OCI-LY3 (cell line): ENCODE measurements around the gene KATNB1.

Experiments
- H2AFZ ChIP-seq: fragments of 200-600, 300-600 bp; shearing (Covaris generic); 2 replicates; pipeline ENCODE4 v1.6.0; 2014; ENCODE audit warnings: antibody characterized with exemption, low read depth, low read length
- H3K27ac ChIP-seq: fragments of 200-600, 300-600 bp; sonication (generic); 2 replicates; pipeline ENCODE4 v1.5.1; 2014; ENCODE audit warnings: mild to moderate bottlenecking, low read length, moderate library complexity, mixed read lengths
- H3K27me3 ChIP-seq: fragments of 200-600, 300-600 bp; sonication (generic); 2 replicates; pipeline ENCODE4 v1.6.1; 2014; ENCODE audit warnings: low read depth, low read length, mixed read lengths
- H3K36me3 ChIP-seq: fragments of 200-600, 300-600 bp; sonication (generic); replicated peaks from 2 replicates; pipeline ENCODE3; 2014; ENCODE audit warnings: low read depth, low read length, mixed read lengths
- H3K4me1 ChIP-seq: fragments of 300-600, 200-600 bp; sonication (generic); 2 replicates; pipeline ENCODE4 v1.6.1; 2014; ENCODE audit warnings: low read length, mixed read lengths
- H3K4me2 ChIP-seq: fragments of 200-600, 300-600 bp; sonication (generic); 2 replicates; pipeline ENCODE4 v1.6.1; 2014; ENCODE audit warnings: low read length, mixed read lengths
- H3K4me3 ChIP-seq: fragments of 300-600, 200-600 bp; sonication (generic); 2 replicates; pipeline ENCODE4 v1.5.1; 2014; ENCODE audit warnings: antibody characterized with exemption, mild to moderate bottlenecking, low read length, moderate library complexity
- H3K79me2 ChIP-seq: fragments of 300-600, 200-600 bp; shearing (Covaris generic); 2 replicates; pipeline ENCODE4 v1.6.1; 2014; ENCODE audit warnings: mild to moderate bottlenecking, low read length, mixed read lengths
- H3K9ac ChIP-seq: fragments of 300-600, 200-600 bp; shearing (Covaris generic); 2 replicates; pipeline ENCODE4 v1.6.0; 2014; ENCODE audit warnings: mild to moderate bottlenecking, low read length, moderate library complexity
- H3K9me3 ChIP-seq: fragments of 200-600, 300-600 bp; shearing (Covaris generic); 2 replicates; pipeline ENCODE4 v1.6.1; 2014; ENCODE audit warnings: low read length, mixed read lengths; ENCODE audit not compliant: insufficient read depth
- H4K20me1 ChIP-seq: fragments of 200-600, 300-600 bp; sonication (generic); 2 replicates; pipeline ENCODE4 v1.6.1; 2016; ENCODE audit warnings: low read length, mixed read lengths; ENCODE audit not compliant: insufficient read depth
- CTCF ChIP-seq: fragments of 200-600, 300-600 bp; sonication (generic); IDR thresholded peaks from 2 replicates; pipeline ENCODE4 v1.5.1; 2014; ENCODE audit warnings: antibody characterized with exemption, low read length, low read depth
- EZH2phosphoT487 ChIP-seq: fragments of 200-600 bp; shearing (Covaris generic); IDR thresholded peaks from 2 replicates; pipeline ENCODE4 v1.6.1; 2018; ENCODE audit warnings: antibody characterized with exemption, mixed run types, low read depth

The KATNB1 gene

GRCh38 chr16:57732714-57733113 lies 2.9 kb upstream of the KATNB1 start:
- H3K9ac ChIP-seq: no peak overlapping the region
- peaks cover 9% of the 10 kb centered on the region; the same call in 1 of the 2 replicates for H3K4me1 ChIP-seq
- no peaks in the 10 kb centered on the region for H3K9me3 ChIP-seq
- no peak for TF ChIP-seq CTCF
- TF ChIP-seq EZH2phosphoT487: no peak
- H2AFZ ChIP-seq: no peak overlapping the region
- no peak overlapping the region for H3K4me3 ChIP-seq
- no peak overlapping the region for H3K27ac ChIP-seq
- H3K4me2 ChIP-seq: no peak overlapping the region
- no peaks in the 10 kb centered on the region for H4K20me1 ChIP-seq
- H3K79me2 ChIP-seq: no peaks in the 10 kb centered on the region; the same call in 1 of the 2 replicates
- no peaks in the 10 kb centered on the region for H3K36me3 ChIP-seq
- no peaks in the 10 kb centered on the region for H3K27me3 ChIP-seq

- Histone ChIP-seq H3K4me2 (peak overlapping the region; percentile 63), H3K27ac (peak overlapping the region; percentile 48; the same call in 1 of the 2 replicates), H4K20me1 (no peaks in the 10 kb centered on the region), H3K79me2 (no peaks in the 10 kb centered on the region; the same call in 1 of the 2 replicates), H3K4me1 (peaks cover 9% of the 10 kb centered on the region; the same call in 1 of the 2 replicates), H2AFZ (peak overlapping the region; percentile 82; the same call in 1 of the 2 replicates), H3K36me3 (no peaks in the 10 kb centered on the region), H3K9ac (peak overlapping the region; percentile 82), H3K4me3 (peak overlapping the region; percentile 83), H3K27me3 (no peaks in the 10 kb centered on the region), H3K9me3 (no peaks in the 10 kb centered on the region)
- TF ChIP-seq CTCF (no peak), EZH2phosphoT487 (no peak)
Observed at GRCh38 chr16:57734308-57734924, 1.2 kb upstream of the KATNB1 start.

- H3K27ac ChIP-seq: peak overlapping the region; percentile 48
- H4K20me1 ChIP-seq: no peaks in the 10 kb centered on the region
- TF ChIP-seq EZH2phosphoT487 (no peak), CTCF (no peak)
- peak overlapping the region; percentile 82 for H2AFZ ChIP-seq
- peaks cover 9% of the 10 kb centered on the region; the same call in 1 of the 2 replicates for H3K4me1 ChIP-seq
- peak overlapping the region; percentile 82 for H3K9ac ChIP-seq
- no peaks in the 10 kb centered on the region for H3K9me3 ChIP-seq
- H3K4me2 ChIP-seq: peak overlapping the region; percentile 96
- H3K36me3 ChIP-seq: no peaks in the 10 kb centered on the region
- no peaks in the 10 kb centered on the region; the same call in 1 of the 2 replicates for H3K79me2 ChIP-seq
- peak overlapping the region; percentile 83 for H3K4me3 ChIP-seq
- no peaks in the 10 kb centered on the region for H3K27me3 ChIP-seq
Observed at GRCh38 chr16:57734925-57735754, 430 bp upstream of the KATNB1 start.
